ENCODE measurements around the gene RAB22A.
A peak's percentile ranks its signal among the peaks of the same experiment; 100 is the strongest.

Gene RAB22A, protein sequence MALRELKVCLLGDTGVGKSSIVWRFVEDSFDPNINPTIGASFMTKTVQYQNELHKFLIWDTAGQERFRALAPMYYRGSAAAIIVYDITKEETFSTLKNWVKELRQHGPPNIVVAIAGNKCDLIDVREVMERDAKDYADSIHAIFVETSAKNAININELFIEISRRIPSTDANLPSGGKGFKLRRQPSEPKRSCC

GRCh38 chr20:58309591-58310290 lies at the start of gene RAB22A:
Gene RAB22A (plus strand): TSS chr20:58309715. CDS start chr20:58309977, 262 bp downstream.
- peak in 48 of 56 donors; percentile 27 to 87 (median 58) for DNase-seq

- no peak for DNase-seq
Measured at GRCh38 chr20:58260006-58260405, 49.5 kb upstream of the RAB22A start.

DNA sequence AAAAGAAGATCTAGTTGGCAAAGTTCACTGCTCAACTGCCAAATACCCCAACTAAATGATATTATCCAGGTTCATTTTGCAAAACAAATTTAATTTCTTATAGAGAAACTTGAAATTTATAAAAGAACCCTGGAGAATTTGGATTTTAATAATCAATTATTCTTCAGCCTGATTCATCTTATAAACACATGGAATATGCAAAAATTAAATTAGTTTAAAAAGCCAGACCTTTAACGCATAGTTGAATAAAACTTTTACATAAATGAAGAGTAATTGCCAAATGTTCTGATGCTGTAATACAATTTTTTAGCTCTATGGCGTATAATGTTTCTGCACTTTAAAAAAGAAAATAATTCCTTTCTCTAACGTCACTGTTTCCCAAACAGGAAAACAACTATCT lies 47.9 kb upstream of the RAB22A start:
- no peak for DNase-seq

GRCh38 chr20:58264271-58264670 lies 45.2 kb upstream of the RAB22A start:
- DNase-seq: no peak

DNA sequence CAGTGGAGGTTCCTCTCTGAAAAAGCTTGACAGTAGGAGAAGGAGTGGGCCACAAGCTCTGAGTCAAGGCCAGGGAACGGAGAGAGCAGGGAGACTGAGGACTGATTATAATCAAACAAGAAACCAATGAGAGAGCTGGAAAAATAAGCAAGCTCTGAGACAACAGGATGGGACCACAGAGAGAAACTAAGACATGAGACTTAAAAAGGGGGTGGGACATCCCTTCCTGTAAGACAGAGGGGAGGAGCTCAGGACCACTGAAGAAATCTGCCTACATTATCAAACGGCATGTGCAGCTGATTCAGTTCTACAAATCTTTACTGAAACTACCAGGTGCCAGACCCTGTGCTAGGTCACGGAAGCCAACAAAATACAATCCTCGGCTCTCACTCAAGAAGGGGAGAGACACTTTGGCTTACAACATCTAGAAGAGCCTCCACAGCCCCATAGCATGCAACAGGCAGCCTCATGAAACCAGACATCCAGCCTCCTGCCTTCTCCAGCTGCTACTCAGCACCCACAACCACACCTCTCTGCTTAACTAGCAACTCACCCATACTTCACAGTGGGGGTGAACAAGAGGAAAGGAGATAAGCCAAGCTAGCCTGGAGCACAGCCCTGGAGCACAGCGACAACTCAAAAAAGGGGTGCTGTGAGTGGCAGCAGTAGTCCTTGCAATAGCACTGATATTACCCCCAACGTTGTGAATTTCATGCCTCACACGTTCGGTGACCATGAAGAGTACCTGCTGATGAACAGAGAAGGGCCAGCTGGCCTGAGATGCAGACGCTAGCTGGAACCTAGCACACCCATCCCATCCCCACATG lies 41.9 kb upstream of the RAB22A start:
- DNase-seq: no peak

DNA sequence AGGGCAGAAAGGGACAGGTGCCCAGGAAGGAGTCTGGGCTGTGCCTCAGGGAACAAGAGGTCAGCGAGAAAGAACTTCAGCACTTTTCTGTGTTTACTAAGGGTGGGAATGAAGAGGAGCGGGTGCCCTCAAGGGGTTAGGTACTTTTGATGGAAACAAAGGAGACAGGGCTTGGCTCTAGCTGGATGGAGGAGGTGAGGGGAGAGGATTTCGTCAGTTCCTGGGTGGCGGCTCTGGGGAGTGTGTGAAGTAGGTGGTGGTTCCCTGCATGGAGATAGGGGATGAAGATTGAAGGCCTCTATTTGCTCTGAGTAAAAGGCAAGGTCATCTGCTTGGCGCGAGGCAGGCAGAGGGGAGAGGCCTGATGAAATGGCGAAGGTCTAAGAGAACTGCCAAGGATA lies 41.1 kb upstream of the RAB22A start:
- DNase-seq: no peak

DNA sequence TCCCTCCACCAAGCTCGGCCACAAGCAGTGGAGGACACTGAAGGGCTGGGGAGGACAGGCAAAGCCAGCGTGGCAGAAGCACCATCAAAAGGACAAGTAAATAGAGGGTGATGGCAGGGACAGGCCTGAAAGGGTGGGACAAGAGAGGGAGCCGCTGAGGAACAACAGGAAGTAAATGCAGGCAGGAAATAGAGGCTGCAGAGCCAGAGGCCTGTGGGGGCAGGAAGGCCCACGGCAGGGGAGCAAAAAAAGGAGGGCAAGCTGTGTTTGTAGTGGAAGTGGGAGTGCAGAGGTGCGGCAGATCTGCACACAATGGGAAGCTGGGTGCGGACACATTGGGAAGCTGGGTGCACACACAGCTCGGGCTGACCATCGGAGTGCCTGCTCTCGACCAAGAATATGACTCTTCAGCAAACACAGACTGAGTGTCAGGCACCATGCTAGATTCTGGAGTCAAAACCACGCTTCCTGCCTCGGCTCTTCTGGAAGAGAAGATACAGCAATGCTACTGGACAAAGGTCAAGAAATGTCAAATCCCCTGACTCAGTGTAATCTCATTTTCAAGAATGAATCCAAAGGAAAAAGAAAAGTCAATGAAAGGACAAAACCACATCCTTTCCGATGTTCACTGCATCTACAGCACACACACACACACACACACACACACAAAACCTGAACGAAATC lies 40.4 kb upstream of the RAB22A start:
- DNase-seq: no peak

- no peak for DNase-seq
Measured at GRCh38 chr20:58271606-58272351, 37.7 kb upstream of the RAB22A start.

DNA sequence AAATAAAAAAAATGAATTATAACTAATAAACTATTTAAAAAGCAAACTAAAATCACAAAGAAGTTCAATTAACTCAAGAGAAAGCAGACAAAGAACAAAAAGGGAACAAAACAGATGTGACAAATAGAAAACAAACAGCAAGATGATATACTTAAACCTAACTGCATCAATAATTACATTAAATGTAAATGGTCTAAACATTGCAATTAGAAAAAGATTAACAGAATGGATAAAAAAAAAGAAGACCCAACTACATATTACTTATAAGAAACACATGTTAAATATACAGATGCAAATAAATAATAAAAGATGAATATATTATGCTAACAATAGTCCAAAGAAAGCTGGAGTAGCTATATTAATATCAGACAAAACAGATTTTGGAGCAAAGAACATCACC lies 35.1 kb upstream of the RAB22A start:
- DNase-seq: no peak

GRCh38 chr20:58277107-58277506 lies 32.4 kb upstream of the RAB22A start:
- DNase-seq: no peak

- DNase-seq: no peak
Measured at GRCh38 chr20:58277578-58278472, 31.7 kb upstream of the RAB22A start.

DNA sequence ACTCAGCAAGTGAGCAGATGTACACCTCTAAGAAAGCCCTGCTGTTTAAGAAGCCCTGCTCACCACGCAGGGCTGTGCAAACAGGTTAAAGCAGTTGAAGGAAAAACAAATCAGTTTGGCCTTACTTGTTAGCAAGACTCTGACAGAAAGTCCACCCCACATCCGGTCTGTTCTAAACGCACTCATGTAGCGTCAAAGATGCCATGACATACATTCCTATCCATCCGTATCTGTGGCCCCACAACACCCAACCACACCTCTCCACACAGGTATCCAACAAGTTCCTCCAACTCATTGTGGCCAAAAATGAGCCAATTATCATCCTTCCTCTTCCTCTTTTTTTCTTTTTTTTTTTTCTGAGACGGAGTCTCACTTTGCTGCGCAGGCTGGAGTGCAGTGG lies 22.8 kb upstream of the RAB22A start:
- no peak for DNase-seq

DNA sequence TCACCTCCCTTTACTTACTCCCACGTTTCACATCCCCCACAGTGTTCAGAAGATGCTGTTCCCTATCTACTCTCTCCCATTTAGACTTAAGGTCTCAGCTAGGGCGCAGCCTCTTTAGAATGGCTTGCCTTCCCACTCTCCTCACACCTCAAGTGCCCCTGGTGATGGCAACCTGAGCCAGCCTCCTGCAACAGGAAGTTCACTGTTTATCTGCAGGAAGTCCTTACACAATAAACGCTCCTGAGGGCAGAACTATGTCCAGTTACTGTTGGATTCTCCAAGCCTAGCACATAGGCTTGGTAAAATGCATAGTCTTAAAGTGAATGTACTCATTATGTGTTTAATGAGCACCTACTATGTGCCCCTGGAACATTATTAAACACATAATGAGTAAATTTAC lies 21.9 kb upstream of the RAB22A start:
- DNase-seq: no peak

DNA sequence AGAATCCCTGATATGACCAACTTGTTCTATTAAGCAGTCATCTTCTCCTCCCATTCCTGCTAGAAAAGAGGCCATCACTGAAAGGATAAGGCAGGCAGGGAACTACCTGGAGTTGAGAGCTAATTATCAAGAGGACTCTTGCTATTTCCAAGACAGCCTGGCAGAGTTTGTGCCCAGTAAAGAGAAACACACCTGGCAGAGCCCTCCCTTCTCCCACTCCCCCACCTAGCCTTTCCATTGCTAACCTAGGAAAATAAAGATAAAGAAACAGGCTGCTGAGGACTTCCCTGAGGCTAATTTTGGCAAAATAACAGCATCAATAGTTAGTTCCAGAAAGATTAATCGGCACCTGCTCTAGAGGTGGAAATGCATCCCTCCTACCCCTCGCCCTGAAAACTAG lies 20.4 kb upstream of the RAB22A start:
- DNase-seq: no peak

DNA sequence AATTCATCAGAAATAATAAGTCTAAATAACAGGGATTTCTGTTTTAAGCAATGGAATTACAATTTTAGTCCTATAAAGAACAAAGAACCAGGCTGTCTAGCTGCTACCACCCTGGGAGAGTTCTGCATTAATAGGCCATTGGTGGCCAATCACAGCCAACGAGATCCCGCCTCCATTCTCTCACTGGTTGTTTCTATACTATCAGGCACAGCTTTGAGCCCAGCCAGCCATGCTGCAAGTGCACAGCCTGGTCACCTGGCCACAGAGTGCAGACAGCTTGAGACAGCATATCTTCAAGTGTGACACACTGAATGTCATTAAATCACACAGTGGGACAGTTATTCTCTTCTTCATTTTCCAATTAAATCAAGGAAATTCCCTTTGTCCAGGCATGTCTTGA lies 16.1 kb upstream of the RAB22A start:
- DNase-seq: peak in 16 of 56 donors; percentile 3 to 51 (median 20)

DNA sequence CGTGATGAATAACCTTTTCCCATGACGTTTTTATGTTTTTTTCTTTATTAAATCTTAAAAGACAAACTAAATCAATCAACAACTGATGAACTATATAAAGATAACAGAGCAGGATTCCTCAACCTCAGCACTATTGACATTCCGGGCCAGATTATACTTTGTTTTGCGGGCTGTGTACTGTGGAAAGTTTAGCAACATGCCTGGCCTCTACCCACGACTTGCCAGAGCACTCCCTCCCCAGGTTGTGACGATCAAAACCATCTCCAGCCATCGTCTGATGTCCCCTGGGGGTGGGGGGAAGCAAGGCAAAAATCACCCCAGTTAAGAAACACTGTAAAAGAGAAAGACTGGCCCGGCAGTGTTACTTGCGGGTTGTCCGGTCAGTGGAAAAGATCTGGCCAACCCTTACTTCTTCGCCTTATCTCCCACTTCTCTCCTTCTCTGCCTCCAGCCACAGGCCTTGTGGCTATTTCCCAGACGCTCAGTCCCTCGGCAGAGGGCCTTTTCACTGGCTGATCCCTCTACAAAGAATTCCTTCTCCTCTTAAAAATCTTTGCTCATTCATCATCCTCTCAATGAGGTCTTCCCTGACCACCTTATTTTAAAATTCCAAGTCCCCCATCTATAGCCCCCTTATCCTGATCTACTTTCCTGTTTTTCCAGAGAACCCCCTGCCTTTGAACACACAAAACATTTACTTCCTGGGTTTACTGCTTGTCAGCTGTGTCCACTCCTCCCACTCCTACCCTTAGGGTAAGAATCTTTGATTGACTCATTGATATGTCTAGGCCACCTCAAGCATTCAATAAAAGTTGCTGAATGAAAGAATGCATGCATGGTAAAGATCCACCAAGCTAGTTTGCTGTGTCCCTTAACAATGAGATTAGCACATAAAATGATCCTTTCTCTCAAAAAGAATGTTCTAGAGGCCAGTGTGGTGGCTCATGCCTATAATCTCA lies 14.7 kb upstream of the RAB22A start:
- DNase-seq: no peak

GRCh38 chr20:58296051-58296837 lies 13.3 kb upstream of the RAB22A start:
- DNase-seq: no peak

DNA sequence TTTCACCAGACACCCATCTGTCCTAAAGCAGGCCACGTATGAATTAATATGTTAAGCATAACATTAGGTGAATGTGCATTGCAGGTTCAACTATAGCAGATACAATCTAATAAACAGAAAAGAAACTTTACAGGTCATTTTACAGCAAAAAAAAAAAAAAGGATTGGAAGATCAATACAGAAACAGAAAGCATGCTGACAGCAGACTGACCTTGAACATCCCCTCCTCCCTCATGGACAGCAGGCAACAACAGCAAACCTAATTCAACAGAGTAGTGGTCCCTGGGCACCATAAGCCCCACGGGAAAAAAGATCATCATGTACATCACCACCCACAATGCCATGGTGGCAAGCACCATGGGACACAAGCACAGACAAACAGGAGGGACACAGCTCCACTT lies 12.1 kb upstream of the RAB22A start:
- DNase-seq: no peak
